NCI-H1092 (cell line): ENCODE results near the gene VWA8.
"Not testable (repeated sequence)": the region's sequence is repeated elsewhere in the genome, so short reads cannot be mapped to it uniquely, and the experiment has no call there.

Experiments
- DNase-seq: peaks from one replicate; lab custom pipeline; 2025; lab: John Stamatoyannopoulos, UW

VWA8 gene

DNA sequence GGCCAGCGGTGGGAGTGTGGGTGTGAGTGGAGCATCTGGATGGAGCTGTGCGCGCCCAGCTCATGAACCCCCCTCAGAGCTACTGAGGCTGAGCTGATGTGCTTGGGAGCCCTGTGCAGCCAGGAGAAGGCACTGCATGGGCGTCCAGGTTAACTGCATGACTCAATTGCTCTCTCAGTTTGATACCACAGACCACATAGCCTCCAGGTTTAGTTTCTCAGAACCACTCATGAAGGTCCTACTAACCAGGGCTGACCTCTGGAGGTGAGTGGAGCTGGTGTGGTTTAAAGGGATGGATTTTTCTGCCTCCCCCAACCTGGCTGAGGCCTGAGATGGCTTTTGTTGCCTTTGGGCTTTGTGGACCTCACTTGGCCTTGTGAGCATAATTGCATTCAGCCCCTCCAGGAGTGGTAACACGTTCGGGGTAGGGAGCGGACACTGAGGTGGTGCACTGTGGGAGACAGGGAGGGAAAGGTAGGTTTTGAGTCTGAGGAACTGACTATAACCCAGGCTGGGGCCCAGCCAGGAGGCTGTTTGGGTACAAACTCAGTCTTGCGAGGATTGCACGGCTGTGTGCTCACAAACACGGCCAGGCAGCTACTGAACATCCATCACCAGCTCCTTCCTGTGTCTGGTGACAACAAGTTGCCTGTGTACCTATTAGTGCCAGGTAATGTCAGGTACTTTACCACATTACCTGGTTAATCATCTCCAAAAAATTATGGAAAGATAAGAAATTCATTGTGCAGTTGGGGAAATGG is 406.1 kb downstream of the VWA8 start:
- no peak for DNase-seq

DNA sequence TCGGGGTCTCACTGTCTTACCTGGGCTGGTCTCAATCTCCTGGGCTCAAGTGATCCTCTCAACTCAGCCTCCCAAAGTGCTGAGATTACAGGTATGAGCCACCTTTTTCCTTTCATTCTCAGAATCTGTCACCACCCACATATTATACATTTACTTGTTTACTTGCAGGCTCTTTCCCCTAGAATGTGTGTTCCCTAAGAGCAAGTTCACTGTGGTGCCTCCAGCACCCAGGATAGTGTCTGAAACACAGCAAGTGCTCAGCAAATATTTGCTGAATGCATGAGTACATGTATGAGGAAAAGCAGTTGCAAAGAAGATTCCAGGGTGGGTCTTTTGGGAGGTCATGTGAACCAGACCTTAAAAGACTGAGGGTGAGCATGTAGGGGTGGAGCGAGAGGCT is 406.7 kb downstream of the VWA8 start:
- no peak for DNase-seq

GRCh38 chr13:41552031-41552430 is 408.9 kb downstream of the VWA8 start:
- no peak for DNase-seq

- no peak for DNase-seq
Measured at GRCh38 chr13:41550276-41550675, 410.6 kb downstream of the VWA8 start.

DNA sequence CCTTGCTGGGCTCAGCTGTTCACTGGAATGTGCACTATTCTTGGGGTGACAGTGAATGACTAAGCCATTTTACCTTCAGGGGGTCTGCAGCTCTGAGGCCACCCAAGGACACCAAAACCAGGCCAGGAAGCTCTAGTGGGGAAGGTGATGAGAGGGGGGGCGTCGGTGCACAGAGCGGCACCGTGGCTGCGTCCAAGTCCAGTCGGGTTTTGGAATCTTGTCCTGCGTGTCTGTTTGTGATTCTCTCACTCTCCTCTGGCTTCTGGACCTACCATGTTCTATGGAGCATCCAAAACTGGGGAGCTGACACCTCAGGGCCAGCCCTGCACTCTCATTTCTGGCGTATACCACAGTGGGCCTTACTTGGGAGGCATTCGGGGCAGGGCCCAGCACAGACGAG is 411.4 kb downstream of the VWA8 start:
- no peak for DNase-seq

- no peak for DNase-seq
Measured at GRCh38 chr13:41548910-41549309, 412.0 kb downstream of the VWA8 start.

- DNase-seq, result no peak
Measured at GRCh38 chr13:41548031-41548430, 412.9 kb downstream of the VWA8 start.

GRCh38 chr13:41547251-41548000 is 413.5 kb downstream of the VWA8 start:
- no peak for DNase-seq

DNA sequence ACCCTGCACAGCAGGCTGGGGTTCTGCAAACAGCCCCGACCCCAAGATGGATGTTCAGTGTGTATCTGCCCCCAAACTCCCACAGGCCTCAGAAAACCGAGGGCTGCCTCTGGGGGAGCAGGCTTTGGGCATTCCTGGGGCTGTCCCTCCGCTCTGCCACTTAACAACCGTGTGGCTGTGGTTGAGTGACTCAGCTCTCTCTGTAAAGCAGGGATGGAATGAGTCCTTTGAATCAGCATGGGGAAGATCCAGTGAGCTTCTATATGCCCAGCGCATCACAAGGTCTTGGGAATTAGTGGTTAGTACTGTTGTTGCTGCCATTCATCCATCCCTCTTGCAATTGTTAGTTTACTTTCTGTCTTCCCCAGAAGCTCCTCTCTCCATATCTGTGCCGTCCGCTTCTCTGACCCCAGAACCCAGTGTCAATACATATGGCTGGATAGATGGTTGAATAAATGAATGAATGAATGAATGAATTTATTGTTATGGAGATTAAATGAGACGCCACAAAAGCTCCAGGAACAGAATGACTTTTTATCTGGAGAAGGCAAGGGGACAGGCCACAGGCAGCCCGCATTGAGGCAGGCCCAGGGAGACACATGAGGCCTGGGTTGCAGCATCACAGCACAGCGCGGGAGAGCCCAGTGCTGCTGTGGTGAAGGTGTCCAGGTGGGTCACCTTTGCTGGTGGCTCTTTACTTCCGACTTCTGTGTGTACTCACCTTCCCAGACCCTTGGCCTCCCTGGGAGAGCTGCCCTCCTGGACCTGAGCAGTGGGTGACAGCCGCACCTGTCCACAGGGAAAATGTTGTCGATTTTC is 414.3 kb downstream of the VWA8 start:
- DNase-seq, result no peak

DNA sequence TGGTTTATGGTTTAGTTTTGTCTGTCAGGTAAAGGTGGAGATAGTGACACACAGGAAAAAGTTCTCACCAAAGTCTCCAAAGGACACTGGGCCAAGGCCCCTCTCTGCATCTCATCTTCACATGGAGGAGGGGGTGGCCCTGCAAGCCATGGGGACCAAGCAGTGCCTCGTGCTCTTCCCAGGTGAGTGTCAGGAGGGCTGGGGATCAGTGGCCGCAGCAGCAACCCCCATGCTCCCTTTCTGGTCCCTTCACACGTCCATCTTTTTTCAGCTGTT is 415.5 kb downstream of the VWA8 start:
- DNase-seq, result no peak

- no peak for DNase-seq
Measured at GRCh38 chr13:41543664-41544300, 417.1 kb downstream of the VWA8 start.

GRCh38 chr13:41542799-41543198 is 418.1 kb downstream of the VWA8 start:
- not testable (repeated sequence) for DNase-seq

GRCh38 chr13:41542281-41542680 is 418.6 kb downstream of the VWA8 start:
- DNase-seq, result no peak

GRCh38 chr13:41541142-41541938 is 419.6 kb downstream of the VWA8 start:
- DNase-seq, result no peak

DNA sequence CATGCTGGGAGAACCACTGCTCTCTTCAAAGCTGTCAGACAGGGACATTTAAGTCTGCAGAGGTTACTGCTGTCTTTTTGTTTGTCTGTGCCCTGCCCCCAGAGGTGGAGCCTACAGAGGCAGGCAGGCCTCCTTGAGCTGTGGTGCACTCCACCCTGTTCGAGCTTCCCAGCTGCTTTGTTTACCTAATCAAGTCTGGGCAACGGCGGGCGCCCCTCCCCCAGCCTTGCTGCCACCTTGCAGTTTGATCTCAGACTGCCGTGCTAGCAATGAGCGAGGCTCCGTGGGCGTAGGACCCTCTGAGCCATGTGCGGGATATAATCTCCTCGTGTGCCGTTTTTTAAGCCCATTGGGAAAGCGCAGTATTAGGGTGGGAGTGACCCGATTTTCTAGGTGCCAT is 420.7 kb downstream of the VWA8 start:
- not testable (repeated sequence) for DNase-seq

GRCh38 chr13:41533266-41534052 is 427.4 kb downstream of the VWA8 start:
- no peak for DNase-seq

GRCh38 chr13:41528021-41528420 is 432.9 kb downstream of the VWA8 start:
- no peak for DNase-seq

DNA sequence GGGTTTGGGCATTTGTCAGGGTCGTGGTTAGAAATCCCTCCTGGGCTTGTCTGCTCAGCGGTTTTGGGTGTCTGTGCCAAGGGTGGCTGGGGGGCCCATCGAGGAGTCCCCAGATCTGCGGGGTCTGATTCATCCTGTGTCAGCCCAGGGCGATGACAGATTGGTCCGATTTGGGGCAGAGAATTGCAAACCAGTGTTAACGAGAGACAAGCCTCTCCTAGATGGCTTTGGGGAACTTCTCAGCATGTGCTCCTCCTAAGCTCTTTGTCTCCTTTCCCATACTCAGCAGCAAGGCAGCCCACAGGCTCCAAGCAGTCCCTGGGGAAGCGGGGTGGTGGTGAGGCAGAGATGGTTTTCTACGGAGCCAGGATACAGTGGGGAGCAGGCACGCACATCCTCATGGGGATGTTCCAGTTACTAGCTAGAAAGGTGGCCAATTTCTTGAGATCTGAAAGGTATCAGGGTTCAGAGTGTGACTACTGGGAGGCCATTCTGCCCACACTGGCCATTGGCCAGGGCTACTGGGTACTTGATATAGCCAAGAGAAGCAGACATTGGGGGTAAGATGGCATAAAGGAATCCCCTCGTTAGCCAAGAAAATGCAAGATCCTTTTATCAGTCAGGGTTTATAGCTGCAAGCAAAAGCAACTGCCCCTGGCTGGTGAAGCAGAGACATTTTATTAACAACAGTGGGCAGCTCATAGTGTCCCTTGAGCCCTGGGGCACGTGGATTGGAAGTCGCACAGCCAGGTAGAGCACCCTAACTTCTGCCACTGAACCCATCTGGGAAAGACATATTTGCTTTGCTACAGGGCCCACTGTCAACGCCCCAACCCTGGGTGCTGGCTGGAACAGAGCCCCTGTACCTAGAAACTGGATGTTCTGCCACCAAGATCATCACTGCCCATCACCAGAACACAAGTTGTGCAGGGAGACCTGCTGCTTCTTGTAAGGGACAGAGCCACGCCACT is 440.0 kb downstream of the VWA8 start:
- DNase-seq, result no peak

DNA sequence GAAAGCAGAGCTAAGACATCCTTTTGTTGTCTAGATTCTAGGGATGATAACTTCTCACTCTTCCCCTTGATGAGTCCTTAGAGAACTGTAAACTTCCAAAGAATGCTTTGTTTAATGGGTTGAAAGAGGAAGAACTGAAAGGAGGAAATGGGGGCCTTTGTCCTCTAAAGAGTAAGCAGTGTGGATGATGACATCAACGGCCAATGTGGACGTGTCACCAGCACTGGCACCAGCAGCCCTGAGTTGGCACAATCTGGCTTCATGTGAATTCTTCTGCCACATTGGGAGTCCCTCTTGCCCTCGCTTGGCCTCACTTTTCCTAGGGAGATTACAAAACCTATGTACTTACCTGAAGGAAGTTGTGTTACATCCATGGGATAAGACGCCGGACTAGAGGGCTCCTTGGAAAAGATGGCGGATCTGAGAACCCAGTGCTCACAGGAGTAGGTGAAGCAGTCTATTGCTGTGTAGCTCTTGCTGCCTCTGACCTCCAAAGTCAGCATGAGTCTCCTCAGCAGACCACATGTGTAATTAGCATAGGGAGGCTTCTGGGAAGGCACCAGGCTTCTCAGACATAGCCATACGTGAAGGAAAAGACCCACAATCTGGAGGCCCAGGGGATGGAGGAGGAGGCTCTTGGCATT is 440.8 kb downstream of the VWA8 start:
- DNase-seq, result no peak
